Osteoblast (primary cell): ENCODE results near the gene ANO2. TPM values are rescaled to one million over a fixed set of nuclear protein-coding genes. Genes with fewer than 3 reads are reported as not detected.

Experiments used
- DNase-seq: peaks from one replicate; pipeline ENCODE4 v3.0.0; 2011; ENCODE audit warnings: low spot score, mixed read lengths; ENCODE audit not compliant: insufficient read length; ENCODE audit errors: missing footprints
- H2AFZ ChIP-seq: 2 replicates; pipeline ENCODE4 v1.6.0; 2011; ENCODE audit warnings: mild to moderate bottlenecking, low read length
- H3K27ac ChIP-seq: 2 replicates; pipeline ENCODE4 v1.5.1; 2011; ENCODE audit warnings: mild to moderate bottlenecking, low read depth, low read length, moderate library complexity
- H3K27me3 ChIP-seq: 2 replicates; pipeline ENCODE4 v1.6.0; 2012; ENCODE audit warnings: mild to moderate bottlenecking, control low read depth, inconsistent platforms, low read length, moderate library complexity; ENCODE audit not compliant: insufficient read depth
- H3K36me3 ChIP-seq: 2 replicates; pipeline ENCODE4 v1.5.1; 2011; ENCODE audit warnings: mild to moderate bottlenecking, low read length, control low read depth, moderate library complexity; ENCODE audit not compliant: insufficient read depth
- H3K4me1 ChIP-seq: 2 replicates; pipeline ENCODE4 v1.5.1; 2011; ENCODE audit warnings: mild to moderate bottlenecking, low read length, control low read depth, moderate library complexity; ENCODE audit not compliant: insufficient read depth
- H3K4me2 ChIP-seq: 2 replicates; pipeline ENCODE4 v1.6.0; 2011; ENCODE audit warnings: mild to moderate bottlenecking, low read length; ENCODE audit not compliant: insufficient read depth
- H3K4me3 ChIP-seq: fragments of 200-600 bp; sonication (generic); 3 replicates; pipeline ENCODE4 v1.5.1; 2012; ENCODE audit warnings: mild to moderate bottlenecking, low read length, inconsistent platforms; ENCODE audit not compliant: insufficient read depth
- H3K79me2 ChIP-seq: 2 replicates; pipeline ENCODE4 v1.6.0; 2012; ENCODE audit warnings: mild to moderate bottlenecking, low read length, control low read depth, inconsistent platforms; ENCODE audit not compliant: insufficient read depth
- H3K9me3 ChIP-seq: 2 replicates; pipeline ENCODE4 v1.5.1; 2011; ENCODE audit warnings: low read depth, low read length, control low read depth
- H4K20me1 ChIP-seq: 2 replicates; pipeline ENCODE4 v1.6.0; 2012; ENCODE audit warnings: mild to moderate bottlenecking, low read length, control low read depth; ENCODE audit not compliant: insufficient read depth
- CTCF ChIP-seq: IDR thresholded peaks from 2 replicates; pipeline ENCODE4 v1.5.1; 2011; ENCODE audit warnings: mild to moderate bottlenecking, low read depth, low read length, moderate library complexity; ENCODE audit errors: extremely low read depth
- total RNA-seq: library from RNA; depleted of rRNA; stranded (reverse); fragments of >200 nt; gene quantifications from 2 replicates; pipeline ENCODE4 v1.2.3, GENCODE V29; 2012

The ANO2 gene
- total RNA-seq, 1 donor: under 0.01 TPM

- Histone ChIP-seq H3K27me3 (no peaks in the 10 kb centered on the region), H3K9me3 (no peaks in the 10 kb centered on the region), H3K4me2 (no peak overlapping the region), H4K20me1 (no peaks in the 10 kb centered on the region), H3K27ac (no peak overlapping the region), H3K4me1 (no peaks in the 10 kb centered on the region), H3K79me2 (no peaks in the 10 kb centered on the region), H3K36me3 (no peaks in the 10 kb centered on the region), H2AFZ (no peak overlapping the region), H3K4me3 (no peak overlapping the region)
- no peak for TF ChIP-seq CTCF
- no peak for DNase-seq
Measured at GRCh38 chr12:5627053-5627630, 317.9 kb downstream of the ANO2 start.

- Histone ChIP-seq H3K27me3 (no peaks in the 10 kb centered on the region), H3K4me1 (no peaks in the 10 kb centered on the region)
Measured at GRCh38 chr12:5626151-5626550, 318.9 kb downstream of the ANO2 start.

GRCh38 chr12:5624486-5625272 lies 320.4 kb downstream of the ANO2 start:
- TF ChIP-seq CTCF: no peak
- Histone ChIP-seq H2AFZ (no peak overlapping the region), H3K36me3 (no peaks in the 10 kb centered on the region), H3K4me3 (no peak overlapping the region), H3K4me1 (no peaks in the 10 kb centered on the region), H3K9me3 (no peaks in the 10 kb centered on the region), H3K27me3 (no peaks in the 10 kb centered on the region), H3K27ac (no peak overlapping the region), H3K79me2 (no peaks in the 10 kb centered on the region), H3K4me2 (no peak overlapping the region), H4K20me1 (no peaks in the 10 kb centered on the region)
- DNase-seq: no peak

More at GRCh38 chr12:5626151-5626550, 318.9 kb downstream of the ANO2 start:
- no peak overlapping the region for H3K27ac ChIP-seq
- DNase-seq: no peak
- H3K36me3 ChIP-seq: no peaks in the 10 kb centered on the region
- H2AFZ ChIP-seq: no peak overlapping the region
- no peak for TF ChIP-seq CTCF
- H3K4me2 ChIP-seq: no peak overlapping the region
- no peaks in the 10 kb centered on the region for H3K9me3 ChIP-seq
- no peaks in the 10 kb centered on the region for H4K20me1 ChIP-seq
- no peak overlapping the region for H3K4me3 ChIP-seq
- H3K79me2 ChIP-seq: no peaks in the 10 kb centered on the region

- Histone ChIP-seq H3K9me3 (no peaks in the 10 kb centered on the region), H2AFZ (no peak overlapping the region), H3K4me2 (no peak overlapping the region), H3K36me3 (no peaks in the 10 kb centered on the region), H4K20me1 (no peaks in the 10 kb centered on the region), H3K27me3 (no peaks in the 10 kb centered on the region), H3K4me3 (no peak overlapping the region), H3K79me2 (no peaks in the 10 kb centered on the region), H3K4me1 (no peaks in the 10 kb centered on the region), H3K27ac (no peak overlapping the region)
- DNase-seq: no peak
- TF ChIP-seq CTCF: no peak
Measured at GRCh38 chr12:5623411-5623810, 321.6 kb downstream of the ANO2 start.
